HK-2 (cell line): Measurements from ENCODE around the gene KCNH3.
A peak's percentile ranks its signal among the peaks of the same experiment; 100 is the strongest.
"Not testable (repeated sequence)": the region's sequence is repeated elsewhere in the genome, so short reads cannot be mapped to it uniquely, and the experiment has no call there.

Experiments used
- DNase-seq: peaks from one replicate; pipeline ENCODE4 v3.0.0-alpha.2; 2018; ENCODE audit not compliant: unreplicated experiment

KCNH3 gene

GRCh38 chr12:49527361-49528130 is 11.3 kb upstream of the KCNH3 start:
- DNase-seq = peak; percentile 27

- no peak for DNase-seq
These were observed 9.4 kb upstream of the KCNH3 start for GRCh38 chr12:49529414-49529813.

- DNase-seq = no peak
These were observed 7.1 kb upstream of the KCNH3 start for GRCh38 chr12:49531745-49532144.

GRCh38 chr12:49533331-49533730 is 5.5 kb upstream of the KCNH3 start:
- DNase-seq = no peak

DNA sequence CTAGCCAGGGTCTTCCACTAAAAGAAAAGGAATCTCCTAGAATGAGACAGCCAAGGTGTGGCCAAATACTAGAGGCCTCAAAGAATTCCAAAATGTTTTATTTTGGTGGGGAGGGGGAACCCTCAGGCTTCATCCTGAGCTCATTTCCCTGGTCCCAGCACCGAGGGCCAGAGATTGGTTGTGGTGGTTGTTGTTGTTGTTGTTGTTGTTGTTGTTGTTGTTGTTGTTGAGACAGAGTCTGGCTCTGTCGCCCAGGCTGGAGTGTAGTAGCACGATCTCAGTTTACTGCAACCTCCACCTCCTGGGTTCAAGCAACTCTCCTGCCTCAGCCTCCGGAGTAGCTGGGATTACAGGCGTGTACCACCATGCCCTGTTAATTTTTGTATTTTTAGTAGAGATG is 4.7 kb upstream of the KCNH3 start:
- DNase-seq = not testable (repeated sequence)

DNA sequence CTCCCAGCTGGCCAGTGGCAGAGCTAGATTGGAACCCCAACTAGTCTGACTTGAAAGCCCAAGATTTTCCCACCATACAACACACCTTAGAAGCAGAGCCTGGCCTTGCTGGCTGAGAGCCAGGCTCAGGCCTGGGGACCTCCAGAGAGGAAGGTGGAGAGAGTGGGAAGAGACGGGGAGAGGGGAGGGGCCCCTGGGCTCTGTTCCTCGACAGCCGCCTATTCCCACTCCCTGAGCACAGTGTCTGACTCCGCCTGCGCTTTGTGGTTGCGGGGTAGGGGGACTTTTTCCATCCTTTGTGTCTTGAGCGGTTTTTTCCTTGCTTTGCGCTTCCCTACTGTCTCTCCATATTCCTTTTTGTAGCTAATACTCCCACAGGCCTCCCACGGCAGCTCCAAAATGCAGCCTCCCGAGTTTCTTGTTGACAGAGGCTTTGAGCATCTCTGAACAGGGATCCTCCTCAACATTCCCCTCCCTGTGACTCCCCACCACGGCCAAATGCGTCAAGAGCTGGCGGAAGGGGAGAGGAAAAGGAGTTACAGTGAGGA is 4.0 kb upstream of the KCNH3 start:
- no peak for DNase-seq

- no peak for DNase-seq
These were observed 2.8 kb upstream of the KCNH3 start for GRCh38 chr12:49535921-49536525.

GRCh38 chr12:49536526-49537071 is 2.2 kb upstream of the KCNH3 start:
- DNase-seq = no peak

DNA sequence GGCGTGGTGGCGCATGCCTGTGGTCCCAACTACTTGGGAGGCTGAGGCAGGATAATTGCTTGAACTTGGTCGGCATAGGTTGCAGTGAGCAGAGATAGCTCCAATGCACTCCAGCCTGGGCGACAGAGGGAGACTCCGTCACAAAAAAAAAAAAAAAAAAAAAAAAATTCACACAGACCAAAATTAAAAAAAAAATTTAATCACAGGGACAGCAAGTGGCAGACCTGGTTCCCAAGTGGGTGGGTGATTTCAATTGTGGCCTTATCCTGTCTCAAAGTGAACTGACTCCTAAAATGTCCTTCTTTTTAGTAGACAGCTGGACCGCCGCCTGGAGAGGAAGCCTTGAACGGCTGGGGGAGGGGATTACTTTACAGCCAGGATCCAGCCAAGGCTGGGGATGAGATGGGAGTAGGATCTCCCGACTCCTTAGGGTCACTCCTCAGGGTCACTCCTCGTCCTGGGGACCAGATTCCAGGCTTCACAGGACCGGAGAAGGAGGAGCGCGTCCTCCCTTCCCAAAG is 1.5 kb upstream of the KCNH3 start:
- DNase-seq = no peak

DNA sequence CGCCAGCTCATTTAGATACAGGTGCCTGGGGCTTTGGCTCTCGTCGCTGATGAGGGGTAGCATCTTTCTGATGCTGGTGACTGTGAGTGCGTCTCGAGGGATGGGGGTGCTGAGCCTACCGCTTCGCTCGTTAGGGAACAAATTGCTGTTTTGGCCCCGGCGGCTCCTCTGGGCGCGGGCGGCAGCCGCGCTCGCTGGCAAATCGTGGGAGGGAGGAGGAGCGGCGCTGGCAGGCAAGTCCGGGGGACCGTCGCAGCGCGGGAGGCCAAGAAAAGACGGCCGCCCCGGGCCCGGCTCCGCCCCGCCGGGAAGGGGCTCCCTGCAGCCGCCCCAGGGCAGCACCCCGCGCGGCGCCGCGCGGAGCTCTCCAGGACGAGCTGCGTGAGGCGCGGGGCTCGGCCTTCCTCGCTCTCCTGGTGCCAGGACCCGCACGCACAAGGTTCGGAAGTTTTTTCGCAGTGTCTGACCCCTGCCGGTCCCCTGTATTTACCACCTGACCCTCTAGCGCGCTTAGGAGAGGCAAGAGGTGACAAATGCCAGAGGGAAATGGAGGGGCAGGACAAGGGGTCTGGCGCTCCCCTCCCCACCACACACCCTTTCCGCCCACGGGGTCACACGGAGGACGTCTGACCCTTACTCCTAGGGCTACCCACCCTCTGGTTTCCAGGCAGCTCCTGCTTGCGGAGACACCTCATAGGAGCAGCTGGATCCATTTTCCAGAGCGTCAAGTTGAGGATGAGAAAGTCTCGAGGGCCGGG is 899 bp upstream of the KCNH3 start:
- no peak for DNase-seq

GRCh38 chr12:49539406-49540228 is 787 bp downstream of the KCNH3 start:
- DNase-seq = no peak

DNA sequence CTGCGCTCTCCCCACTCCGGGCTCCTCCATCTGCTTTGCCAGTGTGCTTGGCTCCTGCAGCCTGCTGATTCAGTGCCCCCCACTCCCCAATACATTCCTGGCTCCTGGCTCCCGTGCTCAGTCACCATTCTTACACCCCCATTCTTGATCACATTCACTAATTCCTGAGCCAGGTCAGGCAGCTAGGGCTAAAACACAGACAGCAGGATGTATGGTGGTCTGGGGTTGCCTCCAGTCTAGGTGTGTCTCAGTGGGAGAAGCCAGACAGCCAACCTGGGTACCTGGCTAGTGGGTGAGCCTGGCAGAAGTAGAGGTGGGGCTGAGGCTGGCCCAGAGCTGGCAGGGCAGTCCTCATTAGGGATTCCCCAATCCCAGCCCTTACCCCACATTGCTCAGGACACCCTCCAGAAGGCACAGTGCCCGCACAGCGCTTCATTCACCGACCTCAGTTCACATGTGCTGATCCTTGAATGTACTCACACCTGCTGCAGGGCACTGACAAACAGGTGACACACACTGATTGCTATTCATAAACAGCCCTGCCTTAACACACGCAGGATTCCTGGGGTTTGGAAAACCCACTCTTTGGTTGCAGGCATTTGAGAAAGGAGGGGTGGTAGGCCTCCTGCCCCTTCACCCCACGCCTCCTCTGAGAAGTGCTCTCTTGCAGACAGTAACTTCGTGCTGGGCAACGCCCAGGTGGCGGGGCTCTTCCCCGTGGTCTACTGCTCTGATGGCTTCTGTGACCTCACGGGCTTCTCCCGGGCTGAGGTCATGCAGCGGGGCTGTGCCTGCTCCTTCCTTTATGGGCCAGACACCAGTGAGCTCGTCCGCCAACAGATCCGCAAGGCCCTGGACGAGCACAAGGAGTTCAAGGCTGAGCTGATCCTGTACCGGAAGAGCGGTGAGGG is 1.7 kb downstream of the KCNH3 start:
- no peak for DNase-seq

DNA sequence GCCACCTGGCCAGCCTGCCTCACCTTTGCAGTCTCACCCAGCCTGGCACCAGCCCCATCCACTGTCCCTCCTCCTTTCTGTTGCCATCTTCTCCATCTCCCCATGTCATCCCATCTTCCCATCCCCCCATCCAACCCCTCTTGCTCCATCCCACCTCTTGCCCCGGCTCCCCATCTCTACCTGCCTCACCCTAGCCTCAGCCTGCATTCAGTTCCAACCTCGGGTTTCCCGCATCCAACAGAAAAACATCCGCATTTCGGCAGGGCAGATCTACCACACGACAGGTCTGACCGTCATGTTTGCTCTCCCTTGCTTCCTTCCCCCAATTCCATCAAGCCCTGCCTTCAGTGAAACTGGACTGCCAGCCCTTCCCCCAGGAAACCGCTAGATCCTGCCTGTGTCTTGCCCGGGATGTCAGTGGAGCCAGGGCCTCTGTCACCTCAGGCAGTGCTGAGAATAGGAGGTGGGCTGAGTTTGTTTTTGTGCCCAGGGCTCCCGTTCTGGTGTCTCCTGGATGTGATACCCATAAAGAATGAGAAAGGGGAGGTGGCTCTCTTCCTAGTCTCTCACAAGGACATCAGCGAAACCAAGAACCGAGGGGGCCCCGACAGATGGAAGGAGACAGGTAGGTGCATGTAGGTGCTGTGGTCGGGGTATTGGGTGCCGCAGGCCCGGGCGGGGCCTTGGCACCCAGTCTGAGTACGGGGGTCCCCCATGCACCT is 2.5 kb downstream of the KCNH3 start:
- no peak for DNase-seq

- no peak for DNase-seq
These were observed 3.2 kb downstream of the KCNH3 start for GRCh38 chr12:49541911-49542505.

DNA sequence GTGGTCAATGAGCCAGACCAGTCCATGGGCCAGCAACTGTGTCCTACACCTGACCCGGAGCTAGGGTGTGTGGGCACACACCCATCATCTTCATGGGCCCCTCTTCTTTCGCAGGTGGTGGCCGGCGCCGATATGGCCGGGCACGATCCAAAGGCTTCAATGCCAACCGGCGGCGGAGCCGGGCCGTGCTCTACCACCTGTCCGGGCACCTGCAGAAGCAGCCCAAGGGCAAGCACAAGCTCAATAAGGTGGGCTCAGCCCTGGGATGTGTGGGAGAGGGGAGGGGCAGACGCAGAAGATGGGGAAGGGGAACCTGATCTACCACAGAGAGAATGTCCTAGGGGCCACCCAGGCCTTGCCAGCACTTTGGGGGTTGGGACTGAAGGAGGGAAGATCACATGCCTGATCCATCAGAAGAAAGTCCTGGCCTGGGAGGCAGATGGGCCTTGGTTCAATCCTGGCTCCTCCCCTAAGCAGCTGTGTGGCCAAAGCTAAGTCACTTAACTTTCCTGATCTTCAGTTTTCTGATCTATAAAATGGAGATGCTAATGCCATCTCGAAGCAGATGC is 3.8 kb downstream of the KCNH3 start:
- no peak for DNase-seq

DNA sequence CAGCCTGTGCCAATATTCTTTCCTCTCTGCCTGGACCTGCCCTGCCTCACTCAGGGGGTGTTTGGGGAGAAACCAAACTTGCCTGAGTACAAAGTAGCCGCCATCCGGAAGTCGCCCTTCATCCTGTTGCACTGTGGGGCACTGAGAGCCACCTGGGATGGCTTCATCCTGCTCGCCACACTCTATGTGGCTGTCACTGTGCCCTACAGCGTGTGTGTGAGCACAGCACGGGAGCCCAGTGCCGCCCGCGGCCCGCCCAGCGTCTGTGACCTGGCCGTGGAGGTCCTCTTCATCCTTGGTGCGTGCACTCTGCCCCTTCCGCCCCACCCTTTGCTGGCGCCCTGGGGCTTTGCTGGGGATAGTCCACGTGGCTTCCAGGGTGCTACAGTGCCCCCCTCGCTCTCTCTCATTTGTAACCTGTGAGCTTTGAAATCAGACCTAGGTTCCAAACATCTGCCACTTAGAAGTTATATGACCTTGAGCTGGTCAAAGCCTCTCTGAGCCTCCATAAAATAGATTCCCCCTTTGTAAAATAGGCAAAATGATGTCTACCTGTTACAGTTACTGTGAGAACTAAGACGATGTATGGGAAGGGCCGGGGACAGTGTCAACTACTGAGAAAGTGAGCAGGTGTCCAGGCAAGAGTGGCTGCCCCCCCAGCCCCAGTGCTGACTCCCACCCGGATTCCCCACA is 4.5 kb downstream of the KCNH3 start:
- DNase-seq = no peak

DNA sequence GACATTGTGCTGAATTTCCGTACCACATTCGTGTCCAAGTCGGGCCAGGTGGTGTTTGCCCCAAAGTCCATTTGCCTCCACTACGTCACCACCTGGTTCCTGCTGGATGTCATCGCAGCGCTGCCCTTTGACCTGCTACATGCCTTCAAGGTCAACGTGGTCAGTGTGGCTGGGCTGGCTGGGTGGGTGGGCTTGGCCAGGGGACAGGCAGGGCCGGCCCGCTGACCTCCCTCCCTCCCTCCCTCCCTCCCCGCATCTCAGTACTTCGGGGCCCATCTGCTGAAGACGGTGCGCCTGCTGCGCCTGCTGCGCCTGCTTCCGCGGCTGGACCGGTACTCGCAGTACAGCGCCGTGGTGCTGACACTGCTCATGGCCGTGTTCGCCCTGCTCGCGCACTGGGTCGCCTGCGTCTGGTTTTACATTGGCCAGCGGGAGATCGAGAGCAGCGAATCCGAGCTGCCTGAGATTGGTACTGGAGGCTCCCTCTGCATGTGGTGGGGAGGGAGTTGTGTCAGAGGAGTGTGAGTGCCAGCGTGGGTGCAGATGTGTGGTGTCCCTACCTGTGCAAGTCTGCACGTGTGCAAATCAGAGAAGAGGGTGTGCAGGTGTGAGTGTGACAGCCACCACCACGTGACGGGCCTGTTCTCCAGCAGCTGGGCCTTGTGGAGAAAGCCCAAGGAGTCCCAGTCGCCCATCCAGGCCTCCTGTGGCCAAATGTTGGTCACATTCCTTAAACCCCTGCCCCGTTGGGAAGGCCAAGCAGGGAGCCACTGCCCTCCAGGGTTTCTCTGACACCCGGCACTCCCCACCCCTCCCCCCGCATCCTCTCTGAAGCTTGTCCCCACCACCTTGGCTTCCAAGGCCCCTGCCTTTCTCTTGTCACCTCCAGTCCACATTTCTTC is 5.3 kb downstream of the KCNH3 start:
- DNase-seq = no peak
